ENCODE results near the gene TIGAR.

DNA sequence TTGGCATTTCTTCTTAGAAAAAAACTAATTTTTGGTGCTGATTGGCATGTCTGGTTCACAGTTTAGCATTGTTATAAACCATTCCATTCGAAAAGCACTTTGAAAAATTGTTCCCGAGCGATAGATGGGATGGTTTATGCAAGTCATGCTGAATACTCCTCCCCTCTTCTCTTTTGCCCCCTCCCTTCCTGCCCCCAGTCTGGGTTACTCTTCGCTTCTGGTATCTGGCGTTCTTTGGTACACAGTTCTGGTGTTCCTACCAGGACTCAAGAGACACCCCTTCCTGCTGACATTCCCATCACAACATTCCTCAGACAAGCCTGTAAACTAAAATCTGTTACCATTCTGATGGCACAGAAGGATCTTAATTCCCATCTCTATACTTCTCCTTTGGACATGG is 20.1 kb upstream of the TIGAR start:
- TF ChIP-seq EP300 (IDR thresholded peaks at IDR 0.05; ENCODE audit: borderline replicate concordance) (no peak), CREB1 (IDR thresholded peaks at IDR 0.05; ENCODE audit: low read depth) (no peak), YY1 (IDR thresholded peaks at IDR 0.05; ENCODE audit: low read depth) (no peak), TEAD4 (IDR thresholded peaks at IDR 0.05) (no peak), FOXM1 (IDR thresholded peaks at IDR 0.05; ENCODE audit: borderline replicate concordance, low read depth) (no peak), TAF1 (IDR thresholded peaks at IDR 0.05; ENCODE audit: low read depth) (no peak)
- TF ChIP-seq, protein P1, sequence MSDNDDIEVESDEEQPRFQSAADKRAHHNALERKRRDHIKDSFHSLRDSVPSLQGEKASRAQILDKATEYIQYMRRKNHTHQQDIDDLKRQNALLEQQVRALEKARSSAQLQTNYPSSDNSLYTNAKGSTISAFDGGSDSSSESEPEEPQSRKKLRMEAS (IDR thresholded peaks at IDR 0.05), result no peak

All from Ishikawa (cell line).